Measurements from ENCODE around the gene HNF4A. TPM values are rescaled to one million over a fixed set of nuclear protein-coding genes. Genes with fewer than 3 reads are reported as not detected.

HNF4A gene
- total RNA-seq, 1 experiment from 2014 or later, result 0.15 TPM

GRCh38 chr20:44398335-44398734, 42.8 kb downstream of the HNF4A start (continued):
- no peak for TF ChIP-seq NFATC4 (CRISPR knock-in tag; IDR thresholded peaks at IDR 0.05)
- TF ChIP-seq SOX15 (CRISPR knock-in tag; IDR thresholded peaks at IDR 0.05), result no peak
- no peak for TF ChIP-seq ZNF512 (CRISPR knock-in tag; IDR thresholded peaks at IDR 0.05; ENCODE audit: borderline replicate concordance)
- no peak for TF ChIP-seq ATF3 (CRISPR knock-in tag; conservative IDR thresholded peaks at IDR 0.05)
- TF ChIP-seq TCF7 (CRISPR knock-in tag; IDR thresholded peaks at IDR 0.05; ENCODE audit: low read depth), result no peak
- TF ChIP-seq NR3C1 (CRISPR knock-in tag; conservative IDR thresholded peaks at IDR 0.05; ENCODE audit: low read depth), result no peak
- no peak for TF ChIP-seq ZNF281 (CRISPR knock-in tag; IDR thresholded peaks at IDR 0.05)

- H3K27ac Mint-ChIP-seq, result peak overlapping the region; percentile 14; the same call in 1 of the 2 replicates
- H3K27me3 Mint-ChIP-seq (ENCODE audit: low read depth), result no peaks in the 10 kb centered on the region
- H3K4me3 Mint-ChIP-seq, result no peak overlapping the region
- H3K9me3 Mint-ChIP-seq, result peaks cover 3% of the 10 kb centered on the region
- ChIA-PET CTCF (interaction anchor here (1.1 to 1.6 kb wide), 2 partner anchors 10 to 11 kb away, joined by 3 to 5 read pairs; no protein-coding TSS in a partner anchor), POLR2A (no interaction called here)
- ATAC-seq, result no peak
- H3K4me1 Mint-ChIP-seq, result no peaks in the 10 kb centered on the region
- no peak for DNase-seq (ENCODE audit: low spot score)
- H3K36me3 Mint-ChIP-seq, result no peaks in the 10 kb centered on the region
- TF ChIP-seq RELA (CRISPR knock-in tag; IDR thresholded peaks at IDR 0.05; ENCODE audit: borderline replicate concordance), result no peak
- TF ChIP-seq JAZF1 (CRISPR knock-in tag; IDR thresholded peaks at IDR 0.05), result no peak
- TF ChIP-seq E2F1 (CRISPR knock-in tag; IDR thresholded peaks at IDR 0.05), result no peak
Measured at GRCh38 chr20:44399446-44399845, 43.9 kb downstream of the HNF4A start.

- no peak overlapping the region for H3K4me3 Mint-ChIP-seq
- DNase-seq (ENCODE audit: low spot score) (no peak), ATAC-seq (no peak)
- ChIA-PET POLR2A (no interaction called here), CTCF (interaction anchor here (1.0 kb wide), 1 partner anchor 16 kb away, joined by 3 read pairs; no protein-coding TSS in a partner anchor)
- H3K9me3 Mint-ChIP-seq, result peaks cover 7% of the 10 kb centered on the region
- H3K27me3 Mint-ChIP-seq (ENCODE audit: low read depth), result no peaks in the 10 kb centered on the region
- H3K4me1 Mint-ChIP-seq, result no peaks in the 10 kb centered on the region
- TF ChIP-seq GABPB1 (CRISPR knock-in tag; IDR thresholded peaks at IDR 0.05) (no peak), GRHL2 (CRISPR knock-in tag; IDR thresholded peaks at IDR 0.05; ENCODE audit: insufficient replicate concordance, severe bottlenecking) (no peak), HMGA2 (CRISPR knock-in tag; IDR thresholded peaks at IDR 0.05) (no peak), ZNF671 (CRISPR knock-in tag; IDR thresholded peaks at IDR 0.05) (no peak), FOXP4 (CRISPR knock-in tag; IDR thresholded peaks at IDR 0.05) (no peak), ATF3 (CRISPR knock-in tag; conservative IDR thresholded peaks at IDR 0.05) (no peak), PRRX2 (CRISPR knock-in tag; IDR thresholded peaks at IDR 0.05) (no peak)
- H3K36me3 Mint-ChIP-seq, result no peaks in the 10 kb centered on the region
- no peak overlapping the region for H3K27ac Mint-ChIP-seq
Measured at GRCh38 chr20:44400671-44400969, 45.1 kb downstream of the HNF4A start.
